GM21447 (cell line): Measurements from ENCODE around the gene AKAP13.
"Not testable (repeated sequence)": the region's sequence is repeated elsewhere in the genome, so short reads cannot be mapped to it uniquely, and the experiment has no call there.

ENCODE experiments used
- ATAC-seq: cut with Tn5 transposase; IDR thresholded peaks from one replicate; pipeline ENCODE4 v1.9.1; 2021; ENCODE audit not compliant: unreplicated experiment

AKAP13 gene

GRCh38 chr15:85642693-85643066, 262.3 kb downstream of the AKAP13 start:
- ATAC-seq = no peak

GRCh38 chr15:85646538-85647091, 266.2 kb downstream of the AKAP13 start:
- peak; percentile 79 for ATAC-seq

GRCh38 chr15:85649372-85649771, 269.0 kb downstream of the AKAP13 start:
- no peak for ATAC-seq

- no peak for ATAC-seq
Measured at GRCh38 chr15:85651548-85651947, 271.1 kb downstream of the AKAP13 start.

GRCh38 chr15:85652457-85652856, 272.1 kb downstream of the AKAP13 start:
- ATAC-seq = no peak

GRCh38 chr15:85657132-85657531, 276.7 kb downstream of the AKAP13 start:
- no peak for ATAC-seq

- ATAC-seq = no peak
Measured at GRCh38 chr15:85658816-85659215, 278.4 kb downstream of the AKAP13 start.

GRCh38 chr15:85661859-85662258, 281.5 kb downstream of the AKAP13 start:
- ATAC-seq = no peak

GRCh38 chr15:85665677-85666076, 285.3 kb downstream of the AKAP13 start:
- ATAC-seq = not testable (repeated sequence)

- ATAC-seq = peak; percentile 95
Measured at GRCh38 chr15:85667491-85668424, 287.4 kb downstream of the AKAP13 start.

GRCh38 chr15:85671156-85671555, 290.8 kb downstream of the AKAP13 start:
- ATAC-seq = no peak

- ATAC-seq = no peak
Measured at GRCh38 chr15:85672332-85673084, 292.1 kb downstream of the AKAP13 start.

- ATAC-seq = no peak
Measured at GRCh38 chr15:85673326-85673725, 292.9 kb downstream of the AKAP13 start.

- no peak for ATAC-seq
Measured at GRCh38 chr15:85676342-85677098, 296.1 kb downstream of the AKAP13 start.

GRCh38 chr15:85679231-85679630, 298.8 kb downstream of the AKAP13 start:
- no peak for ATAC-seq

GRCh38 chr15:85681386-85681785, 301.0 kb downstream of the AKAP13 start:
- ATAC-seq = no peak

- no peak for ATAC-seq
Measured at GRCh38 chr15:85684174-85684710, 303.8 kb downstream of the AKAP13 start.

- ATAC-seq = no peak
Measured at GRCh38 chr15:85685356-85685755, 305.0 kb downstream of the AKAP13 start.

GRCh38 chr15:85687329-85687728, 306.9 kb downstream of the AKAP13 start:
- no peak for ATAC-seq

GRCh38 chr15:85688711-85689110, 308.3 kb downstream of the AKAP13 start:
- no peak for ATAC-seq

GRCh38 chr15:85689729-85690128, 309.3 kb downstream of the AKAP13 start:
- peak; percentile 38 for ATAC-seq
